ENCODE results near the gene ERN1. TPM values are rescaled to one million over a fixed set of nuclear protein-coding genes. Genes with fewer than 3 reads are reported as not detected.

Gene ERN1
- total RNA-seq, 1 experiment from 2014 or later = 8.0 TPM

DNA sequence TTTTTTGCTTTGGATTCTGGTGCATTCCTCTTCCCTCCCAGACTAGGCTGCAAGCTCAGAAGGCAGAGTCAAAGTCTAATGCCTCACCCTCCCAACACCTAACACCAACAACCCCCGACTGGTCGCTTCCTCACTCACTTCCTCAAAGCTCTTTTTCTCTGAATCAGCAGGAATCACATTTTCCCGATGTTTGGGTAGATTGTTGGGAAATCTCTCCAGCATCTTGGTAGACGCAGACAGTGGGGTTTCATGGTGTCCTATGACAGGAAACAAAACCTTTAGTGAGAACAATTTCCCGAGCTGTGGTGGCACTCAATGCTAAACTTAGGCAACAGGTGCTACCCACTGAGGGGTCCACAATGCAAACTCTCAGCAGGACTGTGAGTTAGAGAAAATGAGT, 69.6 kb downstream of the ERN1 start:
- POLR2A ChIA-PET (ENCODE audit: low non-redundant PET) = no interaction called here
- no TSS peak for BruUV-seq (replicated peaks)
- CTCF ChIA-PET = no interaction called here
- Histone ChIP-seq H3K4me3 (ENCODE audit: low read depth, low read length, poor library complexity, severe bottlenecking) (no peak overlapping the region), H3K27me3 (replicated peaks; ENCODE audit: insufficient read depth, low read depth, low read length, poor library complexity) (no peaks in the 10 kb centered on the region), H3K9me3 (ENCODE audit: low read depth, low read length, poor library complexity, severe bottlenecking) (no peaks in the 10 kb centered on the region), H3K27ac (ENCODE audit: low read depth, low read length, poor library complexity, severe bottlenecking) (no peak overlapping the region), H3K36me3 (ENCODE audit: insufficient read depth, low read length, poor library complexity, severe bottlenecking) (no peaks in the 10 kb centered on the region), H3K4me1 (ENCODE audit: insufficient read depth, low read length, poor library complexity, severe bottlenecking) (no peaks in the 10 kb centered on the region)
- DNase-seq (ENCODE audit: low spot score) = no peak
- no peak for TF ChIP-seq EZH2 (IDR thresholded peaks at IDR 0.05; ENCODE audit: borderline replicate concordance, low read depth, low read length, poor library complexity, severe bottlenecking)
- TF ChIP-seq, protein P1, sequence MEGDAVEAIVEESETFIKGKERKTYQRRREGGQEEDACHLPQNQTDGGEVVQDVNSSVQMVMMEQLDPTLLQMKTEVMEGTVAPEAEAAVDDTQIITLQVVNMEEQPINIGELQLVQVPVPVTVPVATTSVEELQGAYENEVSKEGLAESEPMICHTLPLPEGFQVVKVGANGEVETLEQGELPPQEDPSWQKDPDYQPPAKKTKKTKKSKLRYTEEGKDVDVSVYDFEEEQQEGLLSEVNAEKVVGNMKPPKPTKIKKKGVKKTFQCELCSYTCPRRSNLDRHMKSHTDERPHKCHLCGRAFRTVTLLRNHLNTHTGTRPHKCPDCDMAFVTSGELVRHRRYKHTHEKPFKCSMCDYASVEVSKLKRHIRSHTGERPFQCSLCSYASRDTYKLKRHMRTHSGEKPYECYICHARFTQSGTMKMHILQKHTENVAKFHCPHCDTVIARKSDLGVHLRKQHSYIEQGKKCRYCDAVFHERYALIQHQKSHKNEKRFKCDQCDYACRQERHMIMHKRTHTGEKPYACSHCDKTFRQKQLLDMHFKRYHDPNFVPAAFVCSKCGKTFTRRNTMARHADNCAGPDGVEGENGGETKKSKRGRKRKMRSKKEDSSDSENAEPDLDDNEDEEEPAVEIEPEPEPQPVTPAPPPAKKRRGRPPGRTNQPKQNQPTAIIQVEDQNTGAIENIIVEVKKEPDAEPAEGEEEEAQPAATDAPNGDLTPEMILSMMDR (conservative IDR thresholded peaks at IDR 0.05; ENCODE audit: low read depth, low read length) = no peak
- intact Hi-C loops (cut with micrococcal nuclease; ENCODE audit: unreplicated experiment) = no loop called here

DNA sequence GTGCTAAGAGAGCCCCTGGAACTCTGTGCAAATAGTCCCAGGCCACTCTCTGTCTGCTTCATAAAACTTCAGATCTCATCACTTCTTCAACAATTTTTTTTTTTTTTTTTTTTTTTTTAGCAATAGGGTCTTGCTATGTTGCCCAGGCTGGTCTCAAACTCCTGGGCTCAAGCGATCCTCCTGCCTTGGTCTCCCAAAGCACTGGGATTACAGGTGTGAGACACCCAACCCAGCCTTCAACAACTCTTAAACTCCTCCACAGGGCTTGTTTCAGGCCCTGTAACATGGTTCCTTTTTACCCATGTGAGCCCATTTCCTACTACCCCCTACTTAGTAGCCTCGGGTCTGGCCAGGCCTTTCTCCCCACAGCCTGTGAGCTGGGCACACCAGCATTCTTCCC, 70.2 kb downstream of the ERN1 start:
- Histone ChIP-seq H3K4me3 (ENCODE audit: low read depth, low read length, poor library complexity, severe bottlenecking) (no peak overlapping the region), H3K27ac (ENCODE audit: low read depth, low read length, poor library complexity, severe bottlenecking) (no peak overlapping the region), H3K27me3 (replicated peaks; ENCODE audit: insufficient read depth, low read depth, low read length, poor library complexity) (no peaks in the 10 kb centered on the region), H3K36me3 (ENCODE audit: insufficient read depth, low read length, poor library complexity, severe bottlenecking) (no peaks in the 10 kb centered on the region), H3K4me1 (ENCODE audit: insufficient read depth, low read length, poor library complexity, severe bottlenecking) (no peaks in the 10 kb centered on the region), H3K9me3 (ENCODE audit: low read depth, low read length, poor library complexity, severe bottlenecking) (no peaks in the 10 kb centered on the region)
- no peak for DNase-seq (ENCODE audit: low spot score)
- BruUV-seq (replicated peaks) = no TSS peak
- intact Hi-C loops (cut with micrococcal nuclease; ENCODE audit: unreplicated experiment) = no loop called here
- POLR2A ChIA-PET (ENCODE audit: low non-redundant PET) = no interaction called here
- CTCF ChIA-PET = no interaction called here
- TF ChIP-seq, protein P1 (conservative IDR thresholded peaks at IDR 0.05; ENCODE audit: low read depth, low read length) = no peak
- no peak for TF ChIP-seq EZH2 (IDR thresholded peaks at IDR 0.05; ENCODE audit: borderline replicate concordance, low read depth, low read length, poor library complexity, severe bottlenecking)

DNA sequence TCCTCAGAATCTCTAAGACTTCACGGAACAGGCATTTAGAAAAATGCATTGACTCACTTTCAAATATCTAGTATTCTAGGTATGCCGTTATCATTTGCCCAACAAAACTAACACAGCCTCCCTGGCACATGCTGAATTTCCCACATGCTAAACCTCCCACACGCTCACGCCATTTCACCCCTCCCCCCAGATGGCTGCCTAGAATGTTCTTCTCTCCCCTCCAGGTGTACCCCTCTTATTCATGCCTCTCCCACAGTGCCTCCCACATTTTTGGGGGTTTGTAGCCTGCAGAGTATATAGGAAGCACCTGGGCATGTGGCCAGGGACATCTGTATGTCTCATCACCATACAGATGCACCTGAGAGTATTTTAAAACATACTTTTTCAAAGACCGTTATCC, 71.3 kb downstream of the ERN1 start:
- BruUV-seq (replicated peaks) = no TSS peak
- H3K27me3 ChIP-seq (replicated peaks; ENCODE audit: insufficient read depth, low read depth, low read length, poor library complexity) = no peaks in the 10 kb centered on the region
- H3K4me1 ChIP-seq (ENCODE audit: insufficient read depth, low read length, poor library complexity, severe bottlenecking) = no peaks in the 10 kb centered on the region
- no peaks in the 10 kb centered on the region for H3K9me3 ChIP-seq (ENCODE audit: low read depth, low read length, poor library complexity, severe bottlenecking)
- intact Hi-C loops (cut with micrococcal nuclease; ENCODE audit: unreplicated experiment) = no loop called here
- CTCF ChIA-PET = no interaction called here
- no peaks in the 10 kb centered on the region for H3K36me3 ChIP-seq (ENCODE audit: insufficient read depth, low read length, poor library complexity, severe bottlenecking)
- no peak for DNase-seq (ENCODE audit: low spot score)
- POLR2A ChIA-PET (ENCODE audit: low non-redundant PET) = interaction anchor here (0.5 kb wide), 1 partner anchor 292 kb away, joined by 7 read pairs; no protein-coding TSS in a partner anchor
- TF ChIP-seq, protein P1 (conservative IDR thresholded peaks at IDR 0.05; ENCODE audit: low read depth, low read length) = no peak
- TF ChIP-seq EZH2 (IDR thresholded peaks at IDR 0.05; ENCODE audit: borderline replicate concordance, low read depth, low read length, poor library complexity, severe bottlenecking) = no peak
- H3K4me3 ChIP-seq (ENCODE audit: low read depth, low read length, poor library complexity, severe bottlenecking) = no peak overlapping the region
- H3K27ac ChIP-seq (ENCODE audit: low read depth, low read length, poor library complexity, severe bottlenecking) = no peak overlapping the region
